HG03354 (cell line): Measurements from ENCODE around the gene GMPPA.

ENCODE experiments used
- ATAC-seq: cut with Tn5 transposase; IDR thresholded peaks from one replicate; pipeline ENCODE4 v1.9.1; 2021; ENCODE audit warnings: mild to moderate bottlenecking; ENCODE audit not compliant: unreplicated experiment, poor library complexity, severe bottlenecking

Gene GMPPA

DNA sequence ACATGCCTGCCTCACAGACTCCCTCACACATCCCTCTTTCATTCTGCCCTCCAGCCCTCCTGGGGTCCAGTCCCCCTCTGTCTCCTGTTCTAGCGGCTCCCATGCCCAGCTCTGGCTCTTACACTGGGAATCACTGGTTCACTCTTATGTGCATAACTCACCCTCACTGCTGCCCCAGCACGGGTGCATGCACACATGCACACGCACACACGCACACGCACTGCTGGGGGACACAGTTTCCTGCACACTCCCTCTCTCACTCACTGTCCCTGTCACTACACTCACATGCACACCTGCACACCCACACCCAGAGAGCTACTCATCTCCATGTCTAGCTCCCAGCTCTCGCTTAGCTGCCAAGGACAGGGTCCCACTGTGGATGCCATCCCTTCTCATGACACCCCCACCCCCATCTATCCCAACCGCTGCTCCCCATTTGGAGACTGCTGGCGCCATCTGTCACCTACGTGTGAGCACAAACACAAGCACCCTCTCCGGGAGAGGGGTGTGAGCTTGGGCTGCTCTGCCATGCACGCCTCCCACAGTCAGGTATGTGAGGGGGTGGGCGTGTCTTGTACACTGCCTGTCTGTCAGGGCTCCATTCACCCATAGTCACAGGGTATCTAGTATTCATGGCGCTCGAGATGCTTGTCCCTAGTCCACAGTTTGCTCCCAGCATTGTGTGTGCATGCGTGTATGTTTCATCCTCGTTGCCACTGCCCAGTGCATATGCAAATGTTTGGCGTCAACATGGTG lies 17.4 kb downstream of the GMPPA start:
- no peak for ATAC-seq

- no peak for ATAC-seq
These were observed 18.2 kb downstream of the GMPPA start for GRCh38 chr2:219516888-219517287.

GRCh38 chr2:219517954-219518778 lies 19.5 kb downstream of the GMPPA start:
- ATAC-seq: no peak

GRCh38 chr2:219519526-219519916 lies 20.8 kb downstream of the GMPPA start:
- ATAC-seq: no peak

DNA sequence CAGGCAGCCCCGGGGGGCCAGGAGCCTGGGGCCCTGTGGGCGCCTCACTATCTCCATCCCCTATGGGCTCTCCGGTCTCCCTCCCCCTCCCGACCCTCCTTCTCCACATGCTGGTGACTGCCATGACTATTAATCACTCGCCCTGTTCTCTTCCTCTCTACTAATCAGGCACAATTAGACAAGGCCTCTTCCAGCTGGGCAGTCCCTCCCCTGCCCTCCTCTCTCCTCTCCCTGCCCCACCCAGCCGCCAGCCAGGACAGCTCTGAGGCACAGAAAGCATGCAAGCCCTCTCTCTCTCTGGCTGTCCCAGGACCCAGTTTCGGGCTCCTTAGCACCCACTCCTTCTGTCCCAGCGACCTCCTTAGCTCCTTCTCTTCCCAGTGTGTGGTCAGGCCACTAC lies 21.4 kb downstream of the GMPPA start:
- no peak for ATAC-seq

DNA sequence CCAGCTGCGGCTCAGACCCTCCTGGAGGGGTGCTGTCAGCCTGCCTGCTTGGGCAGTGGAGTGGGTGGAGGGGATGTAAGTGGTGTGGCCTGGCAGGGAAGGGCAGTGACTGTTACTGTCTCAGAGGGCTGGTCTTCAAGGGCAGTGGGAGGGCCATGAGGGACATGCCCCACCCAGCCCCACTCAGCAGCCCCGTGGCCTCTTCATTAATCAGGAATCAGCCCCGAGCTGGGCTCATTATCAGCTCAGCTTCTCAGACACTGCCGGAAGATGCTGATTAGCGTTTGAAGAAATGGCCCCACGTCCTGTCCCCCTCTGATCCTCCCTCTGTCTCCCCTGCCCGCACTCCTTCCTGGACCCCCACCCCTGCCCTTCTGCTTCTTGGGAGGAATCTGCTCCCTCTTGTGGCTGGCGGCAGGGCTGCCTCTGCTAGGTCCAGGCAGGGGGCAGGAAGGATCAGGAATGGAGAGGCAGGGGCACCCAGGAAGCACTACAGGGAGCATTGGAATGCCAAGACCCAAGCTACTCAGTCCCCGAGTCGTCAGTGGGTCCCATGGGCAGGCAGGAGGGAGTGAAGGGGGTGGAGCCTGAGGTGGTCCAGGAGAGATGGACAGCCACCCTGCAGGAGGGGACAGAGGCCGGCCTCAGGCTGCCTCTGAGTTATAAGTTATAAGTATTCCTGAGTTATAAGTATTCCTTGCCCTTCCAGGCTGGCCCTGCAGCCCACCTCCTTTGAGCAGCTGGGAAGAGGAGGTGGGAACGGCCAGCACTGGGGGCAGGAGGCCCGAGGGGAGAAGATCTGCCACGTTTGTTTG lies 22.6 kb downstream of the GMPPA start:
- ATAC-seq: no peak

- ATAC-seq: no peak
These were observed 23.7 kb downstream of the GMPPA start for GRCh38 chr2:219522111-219523030.

DNA sequence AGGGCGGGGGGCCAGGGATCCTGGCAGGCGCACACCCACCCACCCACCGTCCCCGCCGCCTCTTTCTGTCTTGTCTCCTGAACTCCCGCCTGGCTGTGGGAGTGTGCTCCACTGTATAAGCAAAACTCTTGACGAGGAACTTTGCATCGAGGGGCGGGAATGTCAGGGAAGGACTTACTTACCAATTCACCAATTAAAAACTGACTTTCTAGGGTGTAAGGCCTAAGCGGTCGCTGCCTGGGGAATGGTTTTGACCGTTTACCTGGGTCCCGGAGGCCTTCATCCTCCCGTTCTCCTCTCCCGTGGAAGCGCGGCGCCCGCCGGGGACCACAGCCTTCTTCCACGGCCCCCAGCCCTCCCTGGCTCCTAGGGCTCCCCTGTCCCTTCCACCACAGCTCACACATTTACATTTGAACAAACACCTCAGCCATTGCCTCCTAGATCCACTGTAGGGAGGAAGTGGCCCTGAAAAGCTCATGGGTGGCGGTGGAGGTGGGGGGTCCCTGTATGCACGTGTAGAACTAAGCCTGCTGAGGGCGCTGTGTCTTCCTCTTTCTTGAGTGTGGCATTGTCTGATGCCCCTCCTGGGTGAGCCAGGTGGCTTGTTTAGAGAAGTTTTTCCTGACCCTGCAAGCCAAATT lies 24.5 kb downstream of the GMPPA start:
- ATAC-seq: no peak

- no peak for ATAC-seq
These were observed 26.1 kb downstream of the GMPPA start for GRCh38 chr2:219524817-219525216.

GRCh38 chr2:219525533-219526232 lies 27.0 kb downstream of the GMPPA start:
- no peak for ATAC-seq

DNA sequence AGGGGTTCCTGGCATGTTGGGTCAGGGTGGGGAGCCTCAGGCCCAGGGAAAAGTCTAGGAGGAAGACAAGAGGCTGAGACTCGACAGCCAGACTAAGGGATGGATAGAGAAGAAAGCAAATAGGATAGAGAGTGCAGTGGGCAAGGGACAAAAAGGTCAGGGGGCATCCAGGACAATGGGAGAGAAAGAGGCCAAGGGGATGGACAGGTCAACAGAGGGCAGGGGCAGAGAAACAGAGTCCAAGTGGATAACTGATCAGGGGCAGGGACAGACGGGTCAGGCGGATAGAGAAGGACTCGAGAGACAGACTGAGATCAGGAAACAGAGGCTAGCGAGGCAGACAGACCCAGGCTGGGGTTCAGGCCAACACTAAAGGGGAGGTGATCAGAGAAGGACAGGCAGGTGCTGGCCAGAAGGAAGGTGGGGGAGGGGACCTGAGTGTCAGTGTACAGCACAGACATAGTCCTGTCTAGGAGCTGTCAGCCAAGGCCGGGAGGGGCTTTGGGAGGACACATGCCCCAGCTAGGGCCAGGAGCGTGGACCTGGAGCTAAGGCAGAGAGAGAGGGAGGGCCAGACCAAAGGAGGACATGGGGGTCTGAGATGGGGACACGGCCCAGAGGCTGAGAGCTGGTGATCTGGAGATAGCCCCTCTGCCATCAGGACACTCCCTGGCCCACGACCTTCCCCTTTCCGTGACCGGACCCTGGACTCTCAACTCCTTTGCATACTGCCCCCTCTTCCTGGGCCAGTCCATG lies 27.8 kb downstream of the GMPPA start:
- ATAC-seq: no peak

GRCh38 chr2:219527076-219527394 lies 28.3 kb downstream of the GMPPA start:
- no peak for ATAC-seq

GRCh38 chr2:219527472-219527871 lies 28.8 kb downstream of the GMPPA start:
- no peak for ATAC-seq

- peak; percentile 92 for ATAC-seq
These were observed 31.6 kb downstream of the GMPPA start for GRCh38 chr2:219530048-219530963.

DNA sequence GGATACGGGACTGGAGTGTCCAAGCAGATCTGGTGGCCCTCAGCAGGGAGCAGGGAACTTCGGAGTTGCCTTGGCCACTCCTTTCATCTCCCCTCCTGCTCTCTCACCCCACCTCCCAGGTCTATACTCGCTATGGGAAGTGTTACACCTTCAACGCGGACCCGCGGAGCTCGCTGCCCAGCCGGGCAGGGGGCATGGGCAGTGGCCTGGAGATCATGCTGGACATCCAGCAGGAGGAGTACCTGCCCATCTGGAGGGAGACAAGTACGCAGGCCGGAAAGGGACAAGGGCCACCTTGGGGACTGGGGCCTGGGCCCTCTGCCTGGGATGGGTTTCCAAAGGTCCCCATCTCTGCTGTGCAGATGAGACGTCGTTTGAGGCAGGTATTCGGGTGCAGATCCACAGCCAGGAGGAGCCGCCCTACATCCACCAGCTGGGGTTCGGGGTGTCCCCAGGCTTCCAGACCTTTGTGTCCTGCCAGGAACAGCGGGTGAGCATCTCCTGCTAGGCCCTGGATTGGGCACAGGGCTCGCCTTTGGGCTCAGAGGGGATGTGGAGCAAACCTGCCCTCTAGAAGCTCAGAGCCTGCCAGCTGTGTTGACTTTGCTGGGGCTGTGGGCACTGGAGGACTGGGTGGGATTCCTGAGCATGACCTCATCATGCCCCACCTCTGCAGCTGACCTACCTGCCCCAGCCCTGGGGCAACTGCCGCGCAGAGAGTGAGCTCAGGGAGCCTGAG lies 33.1 kb downstream of the GMPPA start:
- no peak for ATAC-seq

DNA sequence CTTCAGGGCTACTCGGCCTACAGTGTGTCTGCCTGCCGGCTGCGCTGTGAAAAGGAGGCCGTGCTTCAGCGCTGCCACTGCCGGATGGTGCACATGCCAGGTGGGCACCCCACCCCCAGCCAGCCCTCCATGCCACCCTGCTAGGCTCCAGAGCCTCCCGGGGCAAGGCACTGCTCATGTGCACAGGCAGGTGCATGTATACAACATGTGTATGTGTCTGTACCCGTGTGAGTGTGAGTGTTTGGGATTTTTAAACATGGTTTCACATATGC lies 33.6 kb downstream of the GMPPA start:
- no peak for ATAC-seq
